22Rv1 (cell line): Measurements from ENCODE around the gene KIAA1210.

Experiments used
- CTCF ChIP-seq: fragments of 450-650 bp; IDR thresholded peaks from 2 replicates; pipeline ENCODE4 v1.5.1; 2017; ENCODE audit warnings: mild to moderate bottlenecking
- ZFX ChIP-seq: fragments of 450-650 bp; IDR thresholded peaks from 2 replicates; pipeline ENCODE4 v1.6.1; 2017; ENCODE audit warnings: antibody characterized with exemption, borderline replicate concordance

GRCh38 chrX:119042040-119042439, 85.6 kb downstream of the KIAA1210 start:
- no peak for TF ChIP-seq CTCF
- no peak for TF ChIP-seq ZFX
